ENCODE results near the gene SZT2. TPM values are rescaled to one million over a fixed set of nuclear protein-coding genes. Genes with fewer than 3 reads are reported as not detected.
"Not testable (repeated sequence)": the region's sequence is repeated elsewhere in the genome, so short reads cannot be mapped to it uniquely, and the experiment has no call there.

SZT2 gene
- total RNA-seq, 1 experiment from 2014 or later = 22.2 TPM

DNA sequence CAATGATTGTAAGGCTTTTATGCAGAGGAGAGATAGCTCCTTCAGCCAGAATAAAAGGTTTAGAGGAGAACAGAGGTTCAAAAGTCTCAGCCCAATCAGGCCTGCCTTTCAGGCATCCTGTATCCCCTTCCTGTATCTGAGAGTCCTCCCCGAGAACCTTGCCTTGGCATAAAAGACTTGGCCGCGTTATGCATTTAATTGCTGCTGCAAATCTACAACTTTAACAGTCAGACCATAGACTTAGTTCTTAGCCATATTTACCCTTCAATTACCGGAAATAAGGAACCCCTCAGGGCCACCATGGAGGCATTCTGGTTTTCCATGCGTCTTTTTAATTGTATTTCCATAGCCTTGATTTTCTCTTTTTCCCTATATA, 82.4 kb downstream of the SZT2 start:
- POLR2A ChIA-PET (ENCODE audit: unreplicated experiment) = no interaction called here

GRCh38 chr1:43472463-43473151, 82.9 kb downstream of the SZT2 start:
- Histone ChIP-seq H2AFZ (ENCODE audit: low read length) (peak overlapping the region; percentile 45), H3K27ac (ENCODE audit: low read length) (peak overlapping the region; percentile 83), H3K9ac (ENCODE audit: low read length) (peak overlapping the region; percentile 25), H3K4me2 (ENCODE audit: low read length) (peak overlapping the region; percentile 66), H3K4me1 (ENCODE audit: insufficient read depth, low read length) (peaks cover 59% of the 10 kb centered on the region)
- CTCF ChIA-PET; intact Hi-C loops (cut with micrococcal nuclease); H3K79me2 ChIP-seq (ENCODE audit: low read length); H3F3A ChIP-seq (ENCODE audit: low read length, unreplicated experiment); H3K9me2 ChIP-seq (replicated peaks; ENCODE audit: low read length); H3K9me3 ChIP-seq (ENCODE audit: low read length); H4K20me1 ChIP-seq (ENCODE audit: low read length); H3K4me3 ChIP-seq (ENCODE audit: low read length); H3K27me3 ChIP-seq (ENCODE audit: low read length); H3K36me3 ChIP-seq (ENCODE audit: low read depth, low read length); POLR2A ChIA-PET (ENCODE audit: unreplicated experiment): not testable (repeated sequence)
- ATAC-seq = peak; percentile 85
- BruUV-seq (replicated peaks) = TSS peak; percentile 79
- peak; percentile 88 for DNase-seq

More for the DNA sequence above, 82.4 kb downstream of the SZT2 start:
- no peak overlapping the region for H3K4me3 ChIP-seq (ENCODE audit: low read length)
- H3F3A ChIP-seq (ENCODE audit: low read length, unreplicated experiment) = peaks cover 8% of the 10 kb centered on the region
- H4K20me1 ChIP-seq (ENCODE audit: low read length) = no peaks in the 10 kb centered on the region
- H3K27ac ChIP-seq (ENCODE audit: low read length) = peak overlapping the region; percentile 83
- no peaks in the 10 kb centered on the region for H3K79me2 ChIP-seq (ENCODE audit: low read length)
- peak overlapping the region; percentile 66 for H3K4me2 ChIP-seq (ENCODE audit: low read length)
- BruUV-seq (replicated peaks) = no TSS peak
- H3K9me3 ChIP-seq (ENCODE audit: low read length) = no peaks in the 10 kb centered on the region
- no peaks in the 10 kb centered on the region for H3K36me3 ChIP-seq (ENCODE audit: low read depth, low read length)
- no peak overlapping the region for H2AFZ ChIP-seq (ENCODE audit: low read length)
- H3K4me1 ChIP-seq (ENCODE audit: insufficient read depth, low read length) = peaks cover 53% of the 10 kb centered on the region
- ATAC-seq (no peak), DNase-seq (no peak)
- intact Hi-C loops (cut with micrococcal nuclease) = no loop called here
- no peaks in the 10 kb centered on the region for H3K27me3 ChIP-seq (ENCODE audit: low read length)
- TF ChIP-seq EZH2 (IDR thresholded peaks at IDR 0.05; ENCODE audit: low read length, unreplicated experiment) (no peak), EZH2phosphoT487 (IDR thresholded peaks at IDR 0.05; ENCODE audit: borderline replicate concordance, low read length) (no peak)
- TF ChIP-seq, protein P1, sequence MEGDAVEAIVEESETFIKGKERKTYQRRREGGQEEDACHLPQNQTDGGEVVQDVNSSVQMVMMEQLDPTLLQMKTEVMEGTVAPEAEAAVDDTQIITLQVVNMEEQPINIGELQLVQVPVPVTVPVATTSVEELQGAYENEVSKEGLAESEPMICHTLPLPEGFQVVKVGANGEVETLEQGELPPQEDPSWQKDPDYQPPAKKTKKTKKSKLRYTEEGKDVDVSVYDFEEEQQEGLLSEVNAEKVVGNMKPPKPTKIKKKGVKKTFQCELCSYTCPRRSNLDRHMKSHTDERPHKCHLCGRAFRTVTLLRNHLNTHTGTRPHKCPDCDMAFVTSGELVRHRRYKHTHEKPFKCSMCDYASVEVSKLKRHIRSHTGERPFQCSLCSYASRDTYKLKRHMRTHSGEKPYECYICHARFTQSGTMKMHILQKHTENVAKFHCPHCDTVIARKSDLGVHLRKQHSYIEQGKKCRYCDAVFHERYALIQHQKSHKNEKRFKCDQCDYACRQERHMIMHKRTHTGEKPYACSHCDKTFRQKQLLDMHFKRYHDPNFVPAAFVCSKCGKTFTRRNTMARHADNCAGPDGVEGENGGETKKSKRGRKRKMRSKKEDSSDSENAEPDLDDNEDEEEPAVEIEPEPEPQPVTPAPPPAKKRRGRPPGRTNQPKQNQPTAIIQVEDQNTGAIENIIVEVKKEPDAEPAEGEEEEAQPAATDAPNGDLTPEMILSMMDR (conservative IDR thresholded peaks at IDR 0.05; ENCODE audit: low read depth, low read length) = no peak
- CTCF ChIA-PET = no interaction called here
- H3K9me2 ChIP-seq (replicated peaks; ENCODE audit: low read length) = no peaks in the 10 kb centered on the region
- peak overlapping the region; percentile 13 for H3K9ac ChIP-seq (ENCODE audit: low read length)

GRCh38 chr1:43473463-43473862, 83.8 kb downstream of the SZT2 start:
- H3K4me3 ChIP-seq (ENCODE audit: low read length) = no peak overlapping the region
- H4K20me1 ChIP-seq (ENCODE audit: low read length) = no peaks in the 10 kb centered on the region
- H3K36me3 ChIP-seq (ENCODE audit: low read depth, low read length) = no peaks in the 10 kb centered on the region
- no peaks in the 10 kb centered on the region for H3K79me2 ChIP-seq (ENCODE audit: low read length)
- H3K4me1 ChIP-seq (ENCODE audit: insufficient read depth, low read length) = peaks cover 64% of the 10 kb centered on the region
- BruUV-seq (replicated peaks) = no TSS peak
- peaks cover 8% of the 10 kb centered on the region for H3F3A ChIP-seq (ENCODE audit: low read length, unreplicated experiment)
- no peaks in the 10 kb centered on the region for H3K9me3 ChIP-seq (ENCODE audit: low read length)
- no peak for DNase-seq
- no peaks in the 10 kb centered on the region for H3K9me2 ChIP-seq (replicated peaks; ENCODE audit: low read length)
- H3K4me2 ChIP-seq (ENCODE audit: low read length) = peak overlapping the region; percentile 66
- intact Hi-C loops (cut with micrococcal nuclease) = no loop called here
- POLR2A ChIA-PET (ENCODE audit: unreplicated experiment) = no interaction called here
- TF ChIP-seq, protein P1 (conservative IDR thresholded peaks at IDR 0.05; ENCODE audit: low read depth, low read length) = no peak
- TF ChIP-seq EZH2phosphoT487 (IDR thresholded peaks at IDR 0.05; ENCODE audit: borderline replicate concordance, low read length) = no peak
- no peak for TF ChIP-seq EZH2 (IDR thresholded peaks at IDR 0.05; ENCODE audit: low read length, unreplicated experiment)
- H3K9ac ChIP-seq (ENCODE audit: low read length) = peak overlapping the region; percentile 25; the same call in 1 of the 2 replicates
- no peak overlapping the region for H2AFZ ChIP-seq (ENCODE audit: low read length)
- ATAC-seq = no peak
- H3K27me3 ChIP-seq (ENCODE audit: low read length) = no peaks in the 10 kb centered on the region
- CTCF ChIA-PET = no interaction called here
- peak overlapping the region; percentile 83 for H3K27ac ChIP-seq (ENCODE audit: low read length)

DNA sequence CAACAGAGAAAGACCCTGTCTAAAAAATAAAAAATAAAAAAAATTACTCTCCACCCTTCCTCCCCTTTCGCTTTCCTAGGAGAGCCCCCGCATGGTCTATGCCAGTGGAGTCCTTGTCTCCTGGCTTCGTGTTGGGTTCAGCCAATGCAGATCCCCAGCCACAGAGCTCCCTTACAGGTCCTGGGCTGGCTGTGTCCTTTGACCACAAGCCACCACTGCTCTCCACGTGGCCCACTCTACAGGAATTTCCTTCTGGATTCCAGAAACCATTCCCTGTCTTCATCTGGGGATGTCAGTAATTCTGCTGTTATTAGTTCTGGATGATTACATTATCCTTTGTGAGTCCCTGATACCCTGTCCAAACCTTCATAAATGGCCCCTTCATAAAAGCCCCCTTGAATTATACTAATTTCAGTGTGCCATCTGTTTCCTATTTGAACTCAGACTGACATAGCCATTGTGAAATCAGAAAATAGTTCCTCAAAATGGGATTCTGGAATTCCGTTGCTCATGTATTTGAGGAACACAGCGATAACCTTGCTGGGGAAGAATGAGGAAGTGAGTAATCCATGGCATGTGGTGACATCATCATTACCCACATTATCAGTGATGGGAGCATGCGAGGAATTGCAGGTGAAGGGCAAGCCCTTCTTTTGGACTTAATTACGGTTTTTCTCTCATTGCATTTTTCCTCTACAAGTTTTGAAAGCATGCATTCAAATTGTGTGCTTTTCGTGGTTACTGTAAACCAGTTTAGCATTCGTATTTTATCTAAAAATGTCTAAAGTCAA, 86.1 kb downstream of the SZT2 start:
- H3K4me2 ChIP-seq (ENCODE audit: low read length) = peak overlapping the region; percentile 14; the same call in 1 of the 2 replicates
- POLR2A ChIA-PET (ENCODE audit: unreplicated experiment); H3K9ac ChIP-seq (ENCODE audit: low read length); BruUV-seq (replicated peaks); H3K9me2 ChIP-seq (replicated peaks; ENCODE audit: low read length); H2AFZ ChIP-seq (ENCODE audit: low read length); H3F3A ChIP-seq (ENCODE audit: low read length, unreplicated experiment); CTCF ChIA-PET; H3K36me3 ChIP-seq (ENCODE audit: low read depth, low read length); H3K27me3 ChIP-seq (ENCODE audit: low read length); H3K9me3 ChIP-seq (ENCODE audit: low read length); H4K20me1 ChIP-seq (ENCODE audit: low read length); H3K4me3 ChIP-seq (ENCODE audit: low read length); H3K79me2 ChIP-seq (ENCODE audit: low read length): not testable (repeated sequence)
- peak overlapping the region; percentile 62 for H3K27ac ChIP-seq (ENCODE audit: low read length)
- DNase-seq = peak; percentile 75
- ATAC-seq = peak; percentile 67
- peaks cover 64% of the 10 kb centered on the region for H3K4me1 ChIP-seq (ENCODE audit: insufficient read depth, low read length)
- intact Hi-C loops (cut with micrococcal nuclease) = loop anchor here (2.0 kb wide), 1 partner anchor 21 kb away; no protein-coding TSS in a partner anchor

All from PC-3 (cell line).